ENCODE data around the gene ANKRD65. TPM values are rescaled to one million over a fixed set of nuclear protein-coding genes. Genes with fewer than 3 reads are reported as not detected.

Gene ANKRD65
- total RNA-seq, 1 experiment from 2014 or later = not detected

Other genes with a start within 250 kb of the ANKRD65 start
- not detected in 2 replicates for gene TTLL10, start 247.4 kb downstream of the ANKRD65 start, total RNA-seq (2014; rRNA removed; shearing (Covaris generic); ENCODE audit: low replicate concordance)
- gene TNFRSF18, start 214.7 kb downstream of the ANKRD65 start, total RNA-seq (2014; rRNA removed; shearing (Covaris generic); ENCODE audit: low replicate concordance) = not detected in 2 replicates
- gene TNFRSF4, start 207.1 kb downstream of the ANKRD65 start, total RNA-seq (2014; rRNA removed; shearing (Covaris generic); ENCODE audit: low replicate concordance) = not detected in 2 replicates
- gene SDF4, start 189.3 kb downstream of the ANKRD65 start, total RNA-seq (2014; rRNA removed; shearing (Covaris generic); ENCODE audit: low replicate concordance) = 111 and 124 TPM in 2 replicates
- gene B3GALT6, start 189.0 kb downstream of the ANKRD65 start, total RNA-seq (2014; rRNA removed; shearing (Covaris generic); ENCODE audit: low replicate concordance) = 23.5 and 26.7 TPM in 2 replicates
- not detected in 2 replicates for gene C1QTNF12, start 174.6 kb downstream of the ANKRD65 start, total RNA-seq (2014; rRNA removed; shearing (Covaris generic); ENCODE audit: low replicate concordance)
- 73.0 and 121 TPM in 2 replicates for gene UBE2J2, start 147.4 kb downstream of the ANKRD65 start, total RNA-seq (2014; rRNA removed; shearing (Covaris generic); ENCODE audit: low replicate concordance)
- 1.8 and 2.8 TPM in 2 replicates for gene SCNN1D, start 140.8 kb downstream of the ANKRD65 start, total RNA-seq (2014; rRNA removed; shearing (Covaris generic); ENCODE audit: low replicate concordance)
- gene ACAP3, start 113.3 kb downstream of the ANKRD65 start, total RNA-seq (2014; rRNA removed; shearing (Covaris generic); ENCODE audit: low replicate concordance) = 35.9 and 50.2 TPM in 2 replicates
- 50.3 and 57.5 TPM in 2 replicates for gene PUSL1, start 112.7 kb downstream of the ANKRD65 start, total RNA-seq (2014; rRNA removed; shearing (Covaris generic); ENCODE audit: low replicate concordance)
- gene INTS11, start 96.6 kb downstream of the ANKRD65 start, total RNA-seq (2014; rRNA removed; shearing (Covaris generic); ENCODE audit: low replicate concordance) = 57.6 and 90.2 TPM in 2 replicates
- 25.8 and 28.5 TPM in 2 replicates for gene CPTP, start 96.5 kb downstream of the ANKRD65 start, total RNA-seq (2014; rRNA removed; shearing (Covaris generic); ENCODE audit: low replicate concordance)
- gene TAS1R3, start 90.0 kb downstream of the ANKRD65 start, total RNA-seq (2014; rRNA removed; shearing (Covaris generic); ENCODE audit: low replicate concordance) = not detected in 2 replicates
- 84.9 and 103 TPM in 2 replicates for gene DVL1, start 71.9 kb downstream of the ANKRD65 start, total RNA-seq (2014; rRNA removed; shearing (Covaris generic); ENCODE audit: low replicate concordance)
- not detected in 2 replicates for gene MXRA8, start 62.7 kb downstream of the ANKRD65 start, total RNA-seq (2014; rRNA removed; shearing (Covaris generic); ENCODE audit: low replicate concordance)
- 130 and 178 TPM in 2 replicates for gene AURKAIP1, start 46.1 kb downstream of the ANKRD65 start, total RNA-seq (2014; rRNA removed; shearing (Covaris generic); ENCODE audit: low replicate concordance)
- gene CCNL2, start 21.9 kb downstream of the ANKRD65 start, total RNA-seq (2014; rRNA removed; shearing (Covaris generic); ENCODE audit: low replicate concordance) = 34.3 and 34.9 TPM in 2 replicates
- 32.2 and 79.3 TPM in 2 replicates for gene MRPL20, start 14.0 kb downstream of the ANKRD65 start, total RNA-seq (2014; rRNA removed; shearing (Covaris generic); ENCODE audit: low replicate concordance)
- gene VWA1, start 14.4 kb upstream of the ANKRD65 start, total RNA-seq (2014; rRNA removed; shearing (Covaris generic); ENCODE audit: low replicate concordance) = 37.5 and 47.0 TPM in 2 replicates
- gene ATAD3C, start 28.4 kb upstream of the ANKRD65 start, total RNA-seq (2014; rRNA removed; shearing (Covaris generic); ENCODE audit: low replicate concordance) = not detected in 2 replicates
- gene ATAD3B, start 50.5 kb upstream of the ANKRD65 start, total RNA-seq (2014; rRNA removed; shearing (Covaris generic); ENCODE audit: low replicate concordance) = 22.3 and 40.7 TPM in 2 replicates
- gene ATAD3A, start 90.9 kb upstream of the ANKRD65 start, total RNA-seq (2014; rRNA removed; shearing (Covaris generic); ENCODE audit: low replicate concordance) = 78.9 and 82.4 TPM in 2 replicates
- not detected in 2 replicates for gene TMEM240, start 119.3 kb upstream of the ANKRD65 start, total RNA-seq (2014; rRNA removed; shearing (Covaris generic); ENCODE audit: low replicate concordance)
- gene SSU72, start 153.6 kb upstream of the ANKRD65 start, total RNA-seq (2014; rRNA removed; shearing (Covaris generic); ENCODE audit: low replicate concordance) = 51.1 and 81.8 TPM in 2 replicates
- 16.9 and 31.3 TPM in 2 replicates for gene FNDC10, start 178.9 kb upstream of the ANKRD65 start, total RNA-seq (2014; rRNA removed; shearing (Covaris generic); ENCODE audit: low replicate concordance)
- 35.7 and 49.0 TPM in 2 replicates for gene MIB2, start 194.2 kb upstream of the ANKRD65 start, total RNA-seq (2014; rRNA removed; shearing (Covaris generic); ENCODE audit: low replicate concordance)
- not detected in 2 replicates for gene MMP23B, start 210.9 kb upstream of the ANKRD65 start, total RNA-seq (2014; rRNA removed; shearing (Covaris generic); ENCODE audit: low replicate concordance)
- gene CDK11B, start 237.7 kb upstream of the ANKRD65 start, total RNA-seq (2014; rRNA removed; shearing (Covaris generic); ENCODE audit: low replicate concordance) = 4.4 and 5.5 TPM in 2 replicates